ENCODE measurements around the gene S100A11.

S100A11 gene

DNA sequence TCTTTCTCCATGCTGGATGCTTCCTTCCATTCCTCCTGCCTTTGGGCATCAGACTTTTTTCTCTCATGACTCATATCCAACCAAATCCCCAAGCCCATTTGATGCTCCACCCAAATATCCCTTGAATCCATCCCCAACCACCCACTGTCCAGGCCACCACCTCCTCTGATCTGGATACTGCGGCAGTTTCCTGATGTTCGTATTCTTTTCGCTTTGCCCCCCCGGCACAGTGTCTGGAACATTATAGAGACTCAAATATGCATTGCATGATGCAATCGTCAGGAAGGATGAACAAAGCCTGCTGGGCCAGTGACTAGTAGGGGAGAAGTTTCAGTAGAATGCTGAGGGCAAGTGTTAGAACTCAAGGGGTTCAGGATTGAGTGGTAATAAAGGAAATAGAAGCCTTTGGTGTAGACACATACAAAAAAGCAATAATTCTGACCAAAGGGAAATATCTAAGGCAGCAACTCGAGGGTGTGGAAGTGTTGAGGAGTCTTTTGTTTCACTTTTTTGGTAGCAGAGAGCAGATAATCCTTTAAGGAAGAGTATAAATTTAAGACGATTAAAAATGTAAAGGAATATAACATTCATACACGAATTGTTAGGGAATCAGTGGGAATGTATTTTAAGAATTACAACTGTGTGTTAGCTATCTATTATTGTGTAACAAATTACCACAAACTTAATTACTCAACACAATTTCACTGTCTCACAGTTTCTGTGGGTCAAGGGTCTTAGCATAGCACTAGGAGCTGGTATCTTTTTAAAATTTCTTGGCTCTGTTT, 7.5 kb downstream of the S100A11 start:
- ATAC-seq (ENCODE audit: insufficient read depth, low read depth): peak; percentile 81
- peak overlapping the region; percentile 62 for H3K27ac ChIP-seq (ENCODE audit: low read length)
- peak overlapping the region; percentile 37; the same call in 1 of the 2 replicates for H2AFZ ChIP-seq (ENCODE audit: low read depth, low read length)

DNA sequence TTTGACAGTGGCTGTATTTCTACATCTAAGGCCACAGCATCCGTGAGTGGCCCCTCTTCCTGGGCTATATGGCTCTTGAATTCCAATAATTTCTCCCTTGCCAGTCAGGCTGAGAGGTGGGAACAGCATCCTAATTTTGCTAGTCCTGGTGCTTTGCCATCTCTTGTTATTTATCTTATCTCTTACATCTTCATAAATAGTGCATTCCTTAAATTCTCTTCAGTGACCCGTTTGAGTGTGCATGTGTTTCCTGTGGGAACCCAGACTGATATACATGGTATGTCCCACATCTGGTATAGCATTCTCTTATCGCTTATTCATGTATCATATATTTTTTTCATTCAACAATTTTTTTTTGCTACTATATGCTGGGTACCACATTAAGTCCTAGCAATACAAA, 9.9 kb downstream of the S100A11 start:
- H3K36me3 ChIP-seq (ENCODE audit: insufficient read depth, low read length): peaks cover 7% of the 10 kb centered on the region; the same call in 1 of the 2 replicates
- no peak overlapping the region for H3K4me2 ChIP-seq (ENCODE audit: insufficient read depth, low read length)
- no peak for ATAC-seq (ENCODE audit: insufficient read depth, low read depth)
- H3K27me3 ChIP-seq (ENCODE audit: insufficient read depth, low read length, poor library complexity): no peaks in the 10 kb centered on the region
- no peaks in the 10 kb centered on the region for H3K79me2 ChIP-seq (ENCODE audit: insufficient read depth, low read length)
- H3K9me3 ChIP-seq (ENCODE audit: insufficient read depth, low read length, severe bottlenecking): no peaks in the 10 kb centered on the region
- TF ChIP-seq, protein P1, sequence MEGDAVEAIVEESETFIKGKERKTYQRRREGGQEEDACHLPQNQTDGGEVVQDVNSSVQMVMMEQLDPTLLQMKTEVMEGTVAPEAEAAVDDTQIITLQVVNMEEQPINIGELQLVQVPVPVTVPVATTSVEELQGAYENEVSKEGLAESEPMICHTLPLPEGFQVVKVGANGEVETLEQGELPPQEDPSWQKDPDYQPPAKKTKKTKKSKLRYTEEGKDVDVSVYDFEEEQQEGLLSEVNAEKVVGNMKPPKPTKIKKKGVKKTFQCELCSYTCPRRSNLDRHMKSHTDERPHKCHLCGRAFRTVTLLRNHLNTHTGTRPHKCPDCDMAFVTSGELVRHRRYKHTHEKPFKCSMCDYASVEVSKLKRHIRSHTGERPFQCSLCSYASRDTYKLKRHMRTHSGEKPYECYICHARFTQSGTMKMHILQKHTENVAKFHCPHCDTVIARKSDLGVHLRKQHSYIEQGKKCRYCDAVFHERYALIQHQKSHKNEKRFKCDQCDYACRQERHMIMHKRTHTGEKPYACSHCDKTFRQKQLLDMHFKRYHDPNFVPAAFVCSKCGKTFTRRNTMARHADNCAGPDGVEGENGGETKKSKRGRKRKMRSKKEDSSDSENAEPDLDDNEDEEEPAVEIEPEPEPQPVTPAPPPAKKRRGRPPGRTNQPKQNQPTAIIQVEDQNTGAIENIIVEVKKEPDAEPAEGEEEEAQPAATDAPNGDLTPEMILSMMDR (IDR thresholded peaks at IDR 0.05; ENCODE audit: borderline replicate concordance, extremely low read depth, low read length, poor library complexity, severe bottlenecking): no peak
- no peak for TF ChIP-seq EZH2 (IDR thresholded peaks at IDR 0.05; ENCODE audit: borderline replicate concordance, low read depth, low read length, severe bottlenecking)
- no peaks in the 10 kb centered on the region for H4K20me1 ChIP-seq (ENCODE audit: insufficient read depth, low read length)
- no peak for DNase-seq
- H3K4me3 ChIP-seq (ENCODE audit: low read depth in 1 of 2, low read length in 2 of 2): no peak overlapping the region
- H2AFZ ChIP-seq (ENCODE audit: low read depth, low read length): no peak overlapping the region
- H3K4me1 ChIP-seq (ENCODE audit: insufficient read depth, low read length): peaks cover 15% of the 10 kb centered on the region
- H3K9ac ChIP-seq (ENCODE audit: low read depth, low read length): no peak overlapping the region
- H3K27ac ChIP-seq (ENCODE audit: low read length): no peak overlapping the region

More for the DNA sequence above, 7.5 kb downstream of the S100A11 start:
- DNase-seq: peak; percentile 60
- peaks cover 18% of the 10 kb centered on the region for H3K79me2 ChIP-seq (ENCODE audit: insufficient read depth, low read length)
- no peak overlapping the region for H3K9ac ChIP-seq (ENCODE audit: low read depth, low read length)
- H3K9me3 ChIP-seq (ENCODE audit: insufficient read depth, low read length, severe bottlenecking): no peaks in the 10 kb centered on the region
- peaks cover 29% of the 10 kb centered on the region for H3K36me3 ChIP-seq (ENCODE audit: insufficient read depth, low read length)
- H3K4me2 ChIP-seq (ENCODE audit: insufficient read depth, low read length): no peak overlapping the region
- H3K4me3 ChIP-seq (ENCODE audit: low read depth in 1 of 2, low read length in 2 of 2): no peak overlapping the region
- no peaks in the 10 kb centered on the region for H3K27me3 ChIP-seq (ENCODE audit: insufficient read depth, low read length, poor library complexity)
- H3K4me1 ChIP-seq (ENCODE audit: insufficient read depth, low read length): peaks cover 36% of the 10 kb centered on the region
- TF ChIP-seq, protein P1 (IDR thresholded peaks at IDR 0.05; ENCODE audit: borderline replicate concordance, extremely low read depth, low read length, poor library complexity, severe bottlenecking): no peak
- TF ChIP-seq EZH2 (IDR thresholded peaks at IDR 0.05; ENCODE audit: borderline replicate concordance, low read depth, low read length, severe bottlenecking): no peak
- H4K20me1 ChIP-seq (ENCODE audit: insufficient read depth, low read length): no peaks in the 10 kb centered on the region

DNA sequence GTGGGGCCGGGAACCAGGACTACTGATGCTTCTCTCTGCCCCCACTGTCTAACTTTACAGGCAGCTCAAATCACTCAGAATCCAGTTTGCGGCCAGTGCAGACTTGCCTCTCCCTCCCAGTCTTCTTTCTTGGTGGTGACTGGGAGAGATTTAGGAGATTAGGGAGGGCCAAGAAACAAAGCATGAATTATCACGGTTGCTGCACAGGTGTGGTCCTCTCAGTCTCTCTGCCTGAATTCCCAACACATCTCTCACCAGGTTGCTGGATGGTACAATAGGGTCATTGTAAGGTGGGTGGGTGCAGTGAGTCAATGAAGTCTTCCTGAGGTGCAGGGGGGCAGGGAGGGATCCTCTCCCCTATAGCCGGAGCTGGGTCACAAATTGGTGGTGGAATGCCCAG, 12.6 kb downstream of the S100A11 start:
- no peak overlapping the region for H2AFZ ChIP-seq (ENCODE audit: low read depth, low read length)
- H3K27ac ChIP-seq (ENCODE audit: low read length): no peak overlapping the region

More for the DNA sequence above, 12.6 kb downstream of the S100A11 start:
- no peaks in the 10 kb centered on the region for H3K79me2 ChIP-seq (ENCODE audit: insufficient read depth, low read length)
- DNase-seq (no peak), ATAC-seq (ENCODE audit: insufficient read depth, low read depth) (no peak)
- no peak overlapping the region for H3K4me3 ChIP-seq (ENCODE audit: low read depth in 1 of 2, low read length in 2 of 2)
- TF ChIP-seq EZH2 (IDR thresholded peaks at IDR 0.05; ENCODE audit: borderline replicate concordance, low read depth, low read length, severe bottlenecking): no peak
- TF ChIP-seq, protein P1 (IDR thresholded peaks at IDR 0.05; ENCODE audit: borderline replicate concordance, extremely low read depth, low read length, poor library complexity, severe bottlenecking): no peak
- H3K4me1 ChIP-seq (ENCODE audit: insufficient read depth, low read length): peaks cover 6% of the 10 kb centered on the region
- no peaks in the 10 kb centered on the region for H3K36me3 ChIP-seq (ENCODE audit: insufficient read depth, low read length)
- no peaks in the 10 kb centered on the region for H3K27me3 ChIP-seq (ENCODE audit: insufficient read depth, low read length, poor library complexity)
- H3K4me2 ChIP-seq (ENCODE audit: insufficient read depth, low read length): no peak overlapping the region
- H3K9ac ChIP-seq (ENCODE audit: low read depth, low read length): no peak overlapping the region
- H4K20me1 ChIP-seq (ENCODE audit: insufficient read depth, low read length): no peaks in the 10 kb centered on the region
- no peaks in the 10 kb centered on the region for H3K9me3 ChIP-seq (ENCODE audit: insufficient read depth, low read length, severe bottlenecking)
